ENCODE measurements around the gene USO1.
"Not testable (repeated sequence)": the region's sequence is repeated elsewhere in the genome, so short reads cannot be mapped to it uniquely, and the experiment has no call there.

The USO1 gene, protein sequence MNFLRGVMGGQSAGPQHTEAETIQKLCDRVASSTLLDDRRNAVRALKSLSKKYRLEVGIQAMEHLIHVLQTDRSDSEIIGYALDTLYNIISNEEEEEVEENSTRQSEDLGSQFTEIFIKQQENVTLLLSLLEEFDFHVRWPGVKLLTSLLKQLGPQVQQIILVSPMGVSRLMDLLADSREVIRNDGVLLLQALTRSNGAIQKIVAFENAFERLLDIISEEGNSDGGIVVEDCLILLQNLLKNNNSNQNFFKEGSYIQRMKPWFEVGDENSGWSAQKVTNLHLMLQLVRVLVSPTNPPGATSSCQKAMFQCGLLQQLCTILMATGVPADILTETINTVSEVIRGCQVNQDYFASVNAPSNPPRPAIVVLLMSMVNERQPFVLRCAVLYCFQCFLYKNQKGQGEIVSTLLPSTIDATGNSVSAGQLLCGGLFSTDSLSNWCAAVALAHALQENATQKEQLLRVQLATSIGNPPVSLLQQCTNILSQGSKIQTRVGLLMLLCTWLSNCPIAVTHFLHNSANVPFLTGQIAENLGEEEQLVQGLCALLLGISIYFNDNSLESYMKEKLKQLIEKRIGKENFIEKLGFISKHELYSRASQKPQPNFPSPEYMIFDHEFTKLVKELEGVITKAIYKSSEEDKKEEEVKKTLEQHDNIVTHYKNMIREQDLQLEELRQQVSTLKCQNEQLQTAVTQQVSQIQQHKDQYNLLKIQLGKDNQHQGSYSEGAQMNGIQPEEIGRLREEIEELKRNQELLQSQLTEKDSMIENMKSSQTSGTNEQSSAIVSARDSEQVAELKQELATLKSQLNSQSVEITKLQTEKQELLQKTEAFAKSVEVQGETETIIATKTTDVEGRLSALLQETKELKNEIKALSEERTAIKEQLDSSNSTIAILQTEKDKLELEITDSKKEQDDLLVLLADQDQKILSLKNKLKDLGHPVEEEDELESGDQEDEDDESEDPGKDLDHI

DNA sequence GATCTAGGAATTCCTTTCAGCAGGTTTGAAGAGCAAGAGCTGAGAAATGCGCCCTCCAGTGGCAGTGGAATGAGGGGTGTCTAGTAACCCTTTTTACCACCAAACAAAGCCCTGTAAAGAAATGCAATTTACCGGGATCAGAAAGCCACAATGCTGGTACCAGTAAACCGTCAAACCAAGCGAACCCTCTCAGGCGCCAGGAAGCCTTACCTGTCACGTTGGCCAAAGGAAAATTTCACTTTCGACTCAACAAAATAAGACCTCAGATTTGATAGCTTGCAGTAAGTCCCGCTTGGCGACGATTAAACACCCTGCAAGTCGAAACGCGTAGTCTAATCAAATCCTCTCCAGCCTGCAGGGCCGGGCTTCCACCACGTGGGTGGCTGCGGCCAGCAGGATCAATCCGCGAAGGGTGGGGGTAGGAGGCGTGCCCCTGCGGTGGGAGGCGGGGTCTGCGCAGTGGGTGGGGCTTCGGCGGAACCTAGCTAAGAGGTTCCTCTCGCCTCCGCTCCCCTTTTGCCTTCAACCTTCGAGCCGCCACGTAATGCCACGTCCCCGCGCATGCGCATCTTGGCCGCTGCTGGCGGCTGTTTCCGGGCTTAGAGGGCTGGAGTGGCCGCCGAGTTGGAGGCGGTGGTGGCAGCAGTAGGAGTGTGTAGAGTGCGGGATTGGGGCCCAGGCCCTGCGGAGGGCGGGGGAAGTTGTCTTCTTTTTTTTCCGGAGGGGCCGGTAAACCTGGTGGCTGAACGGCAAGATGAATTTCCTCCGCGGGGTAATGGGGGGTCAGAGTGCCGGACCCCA is at the start of gene USO1:
Gene USO1 (plus strand): TSS at position 512 of the 801 bp plus-strand sequence. CDS start 243 bp downstream, at position 755.
- peak within 1 kb of the TSS; percentile 100 for H3K27ac ChIP-seq (ENCODE audit: low read depth, low read length)
- peak within 1 kb of the TSS; percentile 98 for H3K9ac ChIP-seq (ENCODE audit: low read length)
- no peaks in the 10 kb centered on the region for H3K9me3 ChIP-seq (ENCODE audit: low read length)
- no peaks in the 10 kb centered on the region for H3K36me3 ChIP-seq (ENCODE audit: insufficient read depth, low read length)
- H3K27me3 ChIP-seq (ENCODE audit: control insufficient read depth in 1 of 2, insufficient read depth in 2 of 2, low read length in 2 of 2): no peaks in the 10 kb centered on the region
- H3K4me1 ChIP-seq (ENCODE audit: insufficient read depth, low read length): peaks cover 27% of the 10 kb centered on the region
- H3K4me3 ChIP-seq (ENCODE audit: low read depth in 1 of 2, low read length in 2 of 2): peak within 1 kb of the TSS; percentile 79 to 94

DNA sequence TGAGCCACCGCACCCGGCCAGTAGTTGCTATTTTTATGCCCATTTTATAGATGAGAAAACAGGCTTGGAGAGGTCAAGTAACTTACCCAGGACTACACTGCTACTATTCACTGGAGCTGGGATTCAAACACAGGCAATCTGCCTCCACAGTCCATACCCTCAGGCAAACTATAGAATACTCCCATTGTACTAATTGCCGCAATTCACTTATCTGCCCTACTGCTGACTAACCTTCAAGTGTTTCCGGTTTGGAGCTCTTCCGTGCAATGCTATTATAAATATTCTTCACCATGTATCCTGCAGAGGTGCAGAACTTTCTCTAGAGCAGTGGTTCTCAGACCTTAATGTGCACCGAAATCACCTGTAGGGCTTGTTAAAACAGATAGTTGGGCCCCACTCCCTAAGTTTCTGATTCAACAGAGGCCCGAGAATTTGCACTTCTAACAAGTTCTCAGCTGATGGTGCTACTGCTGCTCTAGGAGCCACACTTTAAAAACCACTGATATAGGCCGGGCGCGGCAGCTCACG is 49.3 kb upstream of the USO1 start:
- no peaks in the 10 kb centered on the region for H3K36me3 ChIP-seq (ENCODE audit: insufficient read depth, low read length)
- H3K4me3 ChIP-seq (ENCODE audit: low read depth in 1 of 2, low read length in 2 of 2): no peak overlapping the region
- H3K9ac ChIP-seq (ENCODE audit: low read length): no peak overlapping the region
- H3K4me1 ChIP-seq (ENCODE audit: insufficient read depth, low read length): peaks cover 23% of the 10 kb centered on the region
- no peaks in the 10 kb centered on the region for H3K27me3 ChIP-seq (ENCODE audit: control insufficient read depth in 1 of 2, insufficient read depth in 2 of 2, low read length in 2 of 2)
- no peak overlapping the region for H3K27ac ChIP-seq (ENCODE audit: low read depth, low read length)
- no peaks in the 10 kb centered on the region for H3K9me3 ChIP-seq (ENCODE audit: low read length)

DNA sequence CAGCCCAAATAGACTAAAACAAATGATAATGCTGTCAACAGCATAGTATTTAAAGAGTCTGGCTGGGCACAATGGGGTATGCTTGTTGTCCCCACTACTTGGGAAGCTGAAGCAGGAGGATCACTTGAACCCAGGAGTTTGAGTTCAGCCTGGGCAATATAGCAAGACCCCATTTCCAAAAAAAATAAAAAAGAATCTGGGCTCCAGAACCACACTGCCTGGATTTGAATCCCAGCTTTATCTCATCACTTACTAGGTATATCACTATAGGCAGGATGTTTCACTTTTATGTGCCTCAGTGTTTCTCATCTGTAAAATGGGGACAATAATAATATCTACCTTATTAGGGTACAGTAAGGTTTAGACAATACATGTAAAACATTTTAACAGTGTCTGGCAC is 45.9 kb upstream of the USO1 start:
- Histone ChIP-seq H3K9me3 (ENCODE audit: low read length) (no peaks in the 10 kb centered on the region), H3K4me1 (ENCODE audit: insufficient read depth, low read length) (peaks cover 8% of the 10 kb centered on the region), H3K27ac (ENCODE audit: low read depth, low read length) (no peak overlapping the region)

DNA sequence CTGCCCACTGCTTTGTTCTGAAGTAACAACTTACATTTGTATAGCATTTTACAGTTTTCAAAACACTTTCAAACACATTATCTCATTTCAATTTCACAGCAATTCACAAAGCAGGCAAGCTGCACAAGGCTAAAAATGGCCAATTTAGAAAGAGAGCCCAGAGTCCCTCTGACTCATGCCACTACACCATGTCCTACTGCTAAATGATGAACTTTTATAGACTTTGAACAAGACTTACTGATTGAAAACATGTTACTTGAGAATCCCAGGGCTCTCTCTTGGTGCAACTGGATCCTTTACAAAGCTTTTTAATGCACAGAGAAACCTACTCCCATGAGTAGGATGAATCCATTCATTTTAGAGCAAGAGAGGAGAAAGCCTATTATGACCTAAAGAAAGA is 45.4 kb upstream of the USO1 start:
- Histone ChIP-seq H3K9ac (ENCODE audit: low read length) (no peak overlapping the region), H3K9me3 (ENCODE audit: low read length) (no peaks in the 10 kb centered on the region), H3K27ac (ENCODE audit: low read depth, low read length) (no peak overlapping the region), H3K4me3 (ENCODE audit: low read depth in 1 of 2, low read length in 2 of 2) (no peak overlapping the region), H3K27me3 (ENCODE audit: control insufficient read depth in 1 of 2, insufficient read depth in 2 of 2, low read length in 2 of 2) (no peaks in the 10 kb centered on the region), H3K4me1 (ENCODE audit: insufficient read depth, low read length) (peaks cover 4% of the 10 kb centered on the region), H3K36me3 (ENCODE audit: insufficient read depth, low read length) (no peaks in the 10 kb centered on the region)

More for the DNA sequence above, 45.9 kb upstream of the USO1 start:
- H3K27me3 ChIP-seq (ENCODE audit: control insufficient read depth in 1 of 2, insufficient read depth in 2 of 2, low read length in 2 of 2): no peaks in the 10 kb centered on the region
- H3K4me3 ChIP-seq (ENCODE audit: low read depth in 1 of 2, low read length in 2 of 2): no peak overlapping the region
- no peak overlapping the region for H3K9ac ChIP-seq (ENCODE audit: low read length)
- H3K36me3 ChIP-seq (ENCODE audit: insufficient read depth, low read length): no peaks in the 10 kb centered on the region

DNA sequence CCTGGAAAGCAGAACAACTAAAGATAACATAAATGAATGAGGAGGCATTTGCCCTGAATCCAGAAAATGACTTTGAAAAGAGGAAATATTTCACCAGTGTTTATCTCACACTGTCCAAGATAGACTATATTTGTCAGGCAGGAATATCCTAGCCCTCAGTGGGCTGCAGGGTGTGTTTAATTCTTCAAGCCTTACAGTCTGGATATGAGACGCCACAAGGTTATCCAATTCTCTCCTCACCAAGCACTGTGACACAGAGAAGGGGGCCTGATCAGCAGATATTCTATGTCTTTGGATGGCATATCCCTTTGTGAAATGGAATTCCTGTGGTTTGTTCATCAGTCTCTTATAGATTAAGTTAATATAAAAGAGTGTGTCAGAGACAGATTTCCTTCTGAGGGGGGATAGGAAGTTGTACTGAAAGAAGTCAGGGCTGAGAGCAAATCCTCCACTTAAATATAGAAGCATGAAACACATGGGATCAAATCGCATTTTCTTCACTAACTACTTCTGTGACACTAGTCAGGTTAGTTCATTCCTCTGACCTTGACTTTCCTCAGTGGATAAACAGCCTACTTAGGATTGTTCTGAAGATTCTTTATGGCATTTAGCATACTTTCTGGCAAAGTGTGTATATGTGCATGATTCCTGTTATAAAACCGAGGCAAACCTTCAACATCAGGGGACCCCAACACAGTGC is 44.4 kb upstream of the USO1 start:
- Histone ChIP-seq H3K4me1 (ENCODE audit: insufficient read depth, low read length) (no peaks in the 10 kb centered on the region), H3K4me3 (ENCODE audit: low read depth in 1 of 2, low read length in 2 of 2) (no peak overlapping the region), H3K27ac (ENCODE audit: low read depth, low read length) (no peak overlapping the region), H3K9ac (ENCODE audit: low read length) (no peak overlapping the region), H3K27me3 (ENCODE audit: control insufficient read depth in 1 of 2, insufficient read depth in 2 of 2, low read length in 2 of 2) (no peaks in the 10 kb centered on the region), H3K36me3 (ENCODE audit: insufficient read depth, low read length) (no peaks in the 10 kb centered on the region), H3K9me3 (ENCODE audit: low read length) (no peaks in the 10 kb centered on the region)

DNA sequence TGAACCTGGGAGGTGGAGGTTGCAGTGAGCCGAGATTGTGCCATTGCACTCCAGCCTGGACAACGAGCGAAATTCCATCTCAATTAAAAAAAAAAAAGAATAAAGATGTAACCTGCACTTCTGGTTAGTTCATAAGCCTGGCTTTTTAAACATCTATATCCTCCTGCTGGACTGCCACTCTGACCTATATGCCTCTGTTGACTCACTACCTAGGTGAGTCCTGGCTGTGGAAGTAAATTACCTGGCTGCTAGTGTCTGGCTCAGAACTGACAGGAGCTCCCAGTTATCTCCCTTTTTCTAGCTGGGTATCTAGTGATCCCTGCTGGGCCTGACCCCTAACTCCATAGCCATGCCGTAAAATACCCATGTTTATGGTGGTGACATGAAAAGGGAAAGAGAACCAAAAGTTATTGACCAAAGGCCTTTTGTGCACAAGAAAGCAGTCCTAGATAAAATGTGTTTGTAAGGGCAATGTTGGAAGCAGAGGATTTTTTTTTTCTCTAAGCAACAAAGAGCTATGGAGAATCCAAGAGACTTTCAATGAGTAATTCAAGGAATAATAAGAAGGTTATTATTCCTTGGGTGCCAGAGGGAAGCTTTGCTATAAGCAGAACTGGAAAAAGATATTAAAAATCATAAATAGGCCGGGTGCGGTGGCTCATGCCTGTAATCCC is 40.8 kb upstream of the USO1 start:
- H3K4me1 ChIP-seq (ENCODE audit: insufficient read depth, low read length): no peaks in the 10 kb centered on the region
- H3K36me3 ChIP-seq (ENCODE audit: insufficient read depth, low read length): no peaks in the 10 kb centered on the region
- H3K27me3 ChIP-seq (ENCODE audit: control insufficient read depth in 1 of 2, insufficient read depth in 2 of 2, low read length in 2 of 2): no peaks in the 10 kb centered on the region
- H3K9ac ChIP-seq (ENCODE audit: low read length): no peak overlapping the region
- H3K27ac ChIP-seq (ENCODE audit: low read depth, low read length): no peak overlapping the region
- H3K9me3 ChIP-seq (ENCODE audit: low read length): no peaks in the 10 kb centered on the region
- H3K4me3 ChIP-seq (ENCODE audit: low read depth in 1 of 2, low read length in 2 of 2): no peak overlapping the region

DNA sequence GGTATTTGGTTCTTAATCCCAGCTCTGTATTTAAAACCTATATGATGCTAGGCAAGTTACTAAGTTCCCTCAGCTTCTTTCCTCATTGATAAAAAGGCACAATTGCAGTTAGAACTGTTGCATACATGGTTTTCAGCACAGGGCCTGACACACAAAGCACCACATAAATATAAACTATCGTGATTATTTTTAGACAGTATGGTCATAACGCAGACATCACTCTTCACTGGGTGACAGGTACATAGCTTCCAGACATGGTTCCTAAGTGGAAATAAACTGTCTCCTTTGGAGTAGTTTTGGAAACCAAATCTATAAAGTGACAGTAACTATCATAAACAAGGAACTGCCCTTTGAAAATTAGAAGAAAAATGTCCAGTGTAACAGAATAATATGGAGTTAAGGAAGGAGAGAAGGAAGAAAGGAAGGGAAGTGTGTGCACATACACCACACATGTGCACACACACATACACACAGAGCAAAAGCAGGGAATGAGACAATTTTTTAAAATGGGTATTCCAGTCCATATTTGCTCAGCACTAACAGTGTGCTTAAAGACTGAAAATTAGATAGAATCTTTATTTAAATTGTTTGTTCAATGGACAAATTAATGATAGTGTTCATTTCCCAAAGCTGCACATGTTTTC is 38.7 kb upstream of the USO1 start:
- no peaks in the 10 kb centered on the region for H3K4me1 ChIP-seq (ENCODE audit: insufficient read depth, low read length)
- no peaks in the 10 kb centered on the region for H3K27me3 ChIP-seq (ENCODE audit: control insufficient read depth in 1 of 2, insufficient read depth in 2 of 2, low read length in 2 of 2)
- no peak overlapping the region for H3K27ac ChIP-seq (ENCODE audit: low read depth, low read length)
- no peak overlapping the region for H3K4me3 ChIP-seq (ENCODE audit: low read depth in 1 of 2, low read length in 2 of 2)
- H3K9me3 ChIP-seq (ENCODE audit: low read length): no peaks in the 10 kb centered on the region
- H3K36me3 ChIP-seq (ENCODE audit: insufficient read depth, low read length): no peaks in the 10 kb centered on the region
- H3K9ac ChIP-seq (ENCODE audit: low read length): no peak overlapping the region

DNA sequence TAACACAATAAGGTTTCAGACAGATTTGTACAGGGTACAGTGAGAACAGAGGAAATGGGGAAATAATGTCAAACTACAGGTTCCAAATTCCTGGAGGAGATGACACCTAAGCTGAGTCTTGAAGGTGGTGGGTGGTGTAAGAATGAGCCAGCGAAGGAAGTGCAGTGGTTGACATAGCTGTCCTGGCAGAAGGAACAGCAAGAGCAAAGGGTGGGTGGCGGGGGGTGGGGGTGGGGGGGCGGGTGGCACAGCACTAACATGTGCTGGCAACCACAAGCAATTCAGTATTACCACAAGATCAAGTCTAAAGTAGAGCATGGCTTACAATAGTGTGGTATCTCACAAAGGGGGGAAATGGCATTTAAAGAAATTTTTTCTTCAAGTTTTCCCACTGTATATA is 38.0 kb upstream of the USO1 start:
- Histone ChIP-seq H3K9me3 (ENCODE audit: low read length) (no peaks in the 10 kb centered on the region), H3K27me3 (ENCODE audit: control insufficient read depth in 1 of 2, insufficient read depth in 2 of 2, low read length in 2 of 2) (no peaks in the 10 kb centered on the region), H3K4me3 (ENCODE audit: low read depth in 1 of 2, low read length in 2 of 2) (no peak overlapping the region), H3K27ac (ENCODE audit: low read depth, low read length) (no peak overlapping the region), H3K4me1 (ENCODE audit: insufficient read depth, low read length) (no peaks in the 10 kb centered on the region), H3K36me3 (ENCODE audit: insufficient read depth, low read length) (no peaks in the 10 kb centered on the region), H3K9ac (ENCODE audit: low read length) (no peak overlapping the region)

DNA sequence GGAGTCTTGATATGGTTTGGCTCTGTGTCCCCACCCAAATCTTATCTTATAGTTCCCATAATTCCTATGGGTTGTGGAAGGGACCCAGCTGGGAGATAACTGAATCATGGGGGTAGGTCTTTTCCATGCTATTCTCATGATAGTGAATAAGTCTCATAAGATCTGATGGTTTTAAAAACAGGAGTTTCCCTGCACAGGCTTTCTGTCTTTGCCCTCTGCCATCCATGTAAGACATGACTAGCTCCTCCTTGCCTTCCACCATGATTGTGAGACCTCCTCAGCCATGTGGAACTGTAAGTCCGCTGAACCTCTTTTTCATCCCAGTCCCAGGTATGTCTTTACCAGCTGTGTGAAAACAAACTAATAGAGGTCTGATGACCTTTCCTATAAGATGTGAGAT is 37.3 kb upstream of the USO1 start:
- not testable (repeated sequence) for H3K36me3 ChIP-seq (ENCODE audit: insufficient read depth, low read length)

DNA sequence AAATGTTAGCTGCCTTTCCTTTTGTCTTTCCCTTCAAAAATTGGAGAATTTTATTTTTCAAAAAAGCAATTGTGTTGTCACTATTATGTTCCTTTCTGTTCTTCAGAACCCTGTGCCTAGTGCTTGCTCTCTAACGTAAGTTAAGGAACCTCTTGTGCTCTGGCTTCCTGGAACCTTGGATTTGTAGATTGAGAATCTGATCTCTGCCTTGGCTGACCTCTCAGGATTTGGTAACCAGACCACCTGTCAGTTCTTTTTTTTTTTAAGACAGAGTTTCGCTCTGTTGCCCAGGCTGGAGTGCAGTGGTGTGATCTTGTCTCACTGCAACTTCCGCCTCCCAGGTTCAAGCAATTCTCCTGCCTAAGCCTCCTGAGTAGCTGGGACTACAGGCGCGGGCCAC is 32.3 kb upstream of the USO1 start:
- H3K4me3 ChIP-seq (ENCODE audit: low read depth in 1 of 2, low read length in 2 of 2); H3K9ac ChIP-seq (ENCODE audit: low read length); H3K36me3 ChIP-seq (ENCODE audit: insufficient read depth, low read length); H3K27me3 ChIP-seq (ENCODE audit: control insufficient read depth in 1 of 2, insufficient read depth in 2 of 2, low read length in 2 of 2); H3K27ac ChIP-seq (ENCODE audit: low read depth, low read length); H3K9me3 ChIP-seq (ENCODE audit: low read length): not testable (repeated sequence)
- H3K4me1 ChIP-seq (ENCODE audit: insufficient read depth, low read length): peaks cover 18% of the 10 kb centered on the region

More for the DNA sequence above, 37.3 kb upstream of the USO1 start:
- not testable (repeated sequence) for H3K9me3 ChIP-seq (ENCODE audit: low read length); H3K4me1 ChIP-seq (ENCODE audit: insufficient read depth, low read length); H3K27me3 ChIP-seq (ENCODE audit: control insufficient read depth in 1 of 2, insufficient read depth in 2 of 2, low read length in 2 of 2); H3K9ac ChIP-seq (ENCODE audit: low read length); H3K4me3 ChIP-seq (ENCODE audit: low read depth in 1 of 2, low read length in 2 of 2); H3K27ac ChIP-seq (ENCODE audit: low read depth, low read length)
